ENCODE data around the gene CKAP2. TPM values are rescaled to one million over a fixed set of nuclear protein-coding genes. Genes with fewer than 3 reads are reported as not detected.
A peak's percentile ranks its signal among the peaks of the same experiment; 100 is the strongest.
"Not testable (repeated sequence)": the region's sequence is repeated elsewhere in the genome, so short reads cannot be mapped to it uniquely, and the experiment has no call there.

The CKAP2 gene
- total RNA-seq, 1 donor from 2014 or later: 7.1 TPM

GRCh38 chr13:52450012-52450792 is 5.1 kb upstream of the CKAP2 start, which contains the start of gene VPS36:
Gene VPS36 (minus strand): TSS chr13:52450634. CDS start chr13:52450594, 40 bp downstream.
- DNase-seq (ENCODE audit: missing footprints) (peak; percentile 99), ATAC-seq (peak; percentile 93)
- intact Hi-C loops (cut with DNase I): loop anchor here (2.0 to 5.0 kb wide), 3 partner anchors 105 to 255 kb away; partner anchors contain the start of gene SUGT1

- intact Hi-C loops (cut with DNase I): loop anchor here (1.0 to 5.0 kb wide), 4 partner anchors 45 to 256 kb away; partner anchors contain the start of gene SUGT1
- DNase-seq (ENCODE audit: missing footprints) (no peak), ATAC-seq (no peak)
Observed at GRCh38 chr13:52450793-52451116, 4.5 kb upstream of the CKAP2 start.

- no peak for ATAC-seq
- intact Hi-C loops (cut with DNase I): loop anchor here (1.0 to 5.0 kb wide), 4 partner anchors 46 to 256 kb away; partner anchors contain the start of gene SUGT1
- no peak for DNase-seq (ENCODE audit: missing footprints)
Observed at GRCh38 chr13:52451135-52451804, 4.0 kb upstream of the CKAP2 start.

- intact Hi-C loops (cut with DNase I): loop anchor here (5.0 kb wide), 1 partner anchor 200 kb away; the partner anchor contains the start of gene SUGT1
- no peak for ATAC-seq
Observed at GRCh38 chr13:52452470-52452869, 2.8 kb upstream of the CKAP2 start.

GRCh38 chr13:52454459-52454819 is 839 bp upstream of the CKAP2 start:
- ATAC-seq (no peak), DNase-seq (ENCODE audit: missing footprints) (no peak)
- intact Hi-C loops (cut with DNase I): loop anchor here (5.0 kb wide), 1 partner anchor 198 kb away; the partner anchor contains the start of gene SUGT1

More at GRCh38 chr13:52452470-52452869, 2.8 kb upstream of the CKAP2 start:
- no peak for DNase-seq (ENCODE audit: missing footprints)

- ATAC-seq: peak; percentile 57
- peak; percentile 88 for DNase-seq (ENCODE audit: missing footprints)
- intact Hi-C loops (cut with DNase I): no loop called here
Observed at GRCh38 chr13:52455677-52456041, 381 bp downstream of the CKAP2 start.

- DNase-seq (ENCODE audit: missing footprints) (no peak), ATAC-seq (no peak)
- intact Hi-C loops (cut with DNase I): no loop called here
Observed at GRCh38 chr13:52459668-52460067, 4.4 kb downstream of the CKAP2 start.

- no peak for ATAC-seq
- intact Hi-C loops (cut with DNase I): no loop called here
Observed at GRCh38 chr13:52461265-52461664, 6.0 kb downstream of the CKAP2 start.

GRCh38 chr13:52463526-52463925 is 8.2 kb downstream of the CKAP2 start:
- ATAC-seq (no peak), DNase-seq (ENCODE audit: missing footprints) (no peak)
- intact Hi-C loops (cut with DNase I): no loop called here

More at GRCh38 chr13:52461265-52461664, 6.0 kb downstream of the CKAP2 start:
- no peak for DNase-seq (ENCODE audit: missing footprints)

GRCh38 chr13:52468487-52468886 is 13.2 kb downstream of the CKAP2 start:
- intact Hi-C loops (cut with DNase I); DNase-seq (ENCODE audit: missing footprints): not testable (repeated sequence)

GRCh38 chr13:52480677-52481428 is 25.6 kb downstream of the CKAP2 start:
- intact Hi-C loops (cut with DNase I); ATAC-seq; DNase-seq (ENCODE audit: missing footprints): not testable (repeated sequence)

More at GRCh38 chr13:52468487-52468886, 13.2 kb downstream of the CKAP2 start:
- not testable (repeated sequence) for ATAC-seq

GRCh38 chr13:52487078-52487477 is 31.8 kb downstream of the CKAP2 start:
- DNase-seq (ENCODE audit: missing footprints); intact Hi-C loops (cut with DNase I); ATAC-seq: not testable (repeated sequence)

GRCh38 chr13:52488763-52489162 is 33.5 kb downstream of the CKAP2 start:
- DNase-seq (ENCODE audit: missing footprints); intact Hi-C loops (cut with DNase I); ATAC-seq: not testable (repeated sequence)

GRCh38 chr13:52491015-52491414 is 35.7 kb downstream of the CKAP2 start:
- DNase-seq (ENCODE audit: missing footprints); intact Hi-C loops (cut with DNase I); ATAC-seq: not testable (repeated sequence)

- DNase-seq (ENCODE audit: missing footprints); ATAC-seq; intact Hi-C loops (cut with DNase I): not testable (repeated sequence)
Observed at GRCh38 chr13:52494241-52494640, 39.0 kb downstream of the CKAP2 start.

GRCh38 chr13:52497979-52498378 is 42.7 kb downstream of the CKAP2 start:
- intact Hi-C loops (cut with DNase I); DNase-seq (ENCODE audit: missing footprints); ATAC-seq: not testable (repeated sequence)

GRCh38 chr13:52502277-52502676 is 47.0 kb downstream of the CKAP2 start:
- intact Hi-C loops (cut with DNase I); DNase-seq (ENCODE audit: missing footprints); ATAC-seq: not testable (repeated sequence)

GRCh38 chr13:52505843-52506242 is 50.6 kb downstream of the CKAP2 start:
- ATAC-seq; intact Hi-C loops (cut with DNase I); DNase-seq (ENCODE audit: missing footprints): not testable (repeated sequence)

- ATAC-seq; intact Hi-C loops (cut with DNase I); DNase-seq (ENCODE audit: missing footprints): not testable (repeated sequence)
Observed at GRCh38 chr13:52509532-52509931, 54.3 kb downstream of the CKAP2 start.
